Bladder microvascular endothelial cell (primary cell): Measurements from ENCODE around the gene BIRC7. TPM values are rescaled to one million over a fixed set of nuclear protein-coding genes. Genes with fewer than 3 reads are reported as not detected.

ENCODE experiments used
- total RNA-seq: library from RNA; depleted of rRNA; stranded (reverse); fragments of >200 nt; gene quantifications from 2 replicates; pipeline ENCODE4 v1.2.3, GENCODE V29; 2014

The BIRC7 gene, protein sequence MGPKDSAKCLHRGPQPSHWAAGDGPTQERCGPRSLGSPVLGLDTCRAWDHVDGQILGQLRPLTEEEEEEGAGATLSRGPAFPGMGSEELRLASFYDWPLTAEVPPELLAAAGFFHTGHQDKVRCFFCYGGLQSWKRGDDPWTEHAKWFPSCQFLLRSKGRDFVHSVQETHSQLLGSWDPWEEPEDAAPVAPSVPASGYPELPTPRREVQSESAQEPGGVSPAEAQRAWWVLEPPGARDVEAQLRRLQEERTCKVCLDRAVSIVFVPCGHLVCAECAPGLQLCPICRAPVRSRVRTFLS
- total RNA-seq = not detected in 2 replicates

DNA sequence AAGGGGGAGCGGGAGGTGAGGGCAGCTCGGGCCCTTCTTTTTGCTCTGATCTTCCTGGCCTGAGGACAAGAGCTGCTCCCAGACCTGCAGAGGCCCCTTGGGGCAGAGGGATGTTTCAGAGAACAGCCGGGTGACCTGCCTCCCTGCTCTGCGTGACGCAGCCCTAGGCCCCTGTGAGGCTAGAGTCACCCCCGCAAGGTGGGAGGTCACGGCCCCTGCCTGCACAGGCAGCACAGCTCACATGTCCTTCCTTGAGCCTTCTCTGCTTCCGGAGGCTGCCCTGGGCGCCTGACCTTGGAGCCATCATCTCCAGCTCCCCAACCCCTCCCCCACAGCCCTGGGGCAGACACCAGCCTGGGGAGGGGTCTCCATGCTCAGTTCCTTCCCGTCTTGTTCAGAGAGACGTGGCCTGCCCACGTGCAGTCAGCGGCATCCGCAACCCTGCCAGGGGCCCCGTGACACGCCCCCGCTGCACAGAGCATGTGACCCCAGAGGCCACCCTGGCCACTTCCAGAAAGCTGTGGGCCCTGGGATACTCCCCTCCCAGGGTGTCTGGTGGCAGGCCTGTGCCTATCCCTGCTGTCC is at the start of gene BIRC7:
BIRC7 (plus strand) TSS at position 507 of the 585 bp plus-strand sequence. CDS start 192 bp downstream, outside the sequence.

DNA sequence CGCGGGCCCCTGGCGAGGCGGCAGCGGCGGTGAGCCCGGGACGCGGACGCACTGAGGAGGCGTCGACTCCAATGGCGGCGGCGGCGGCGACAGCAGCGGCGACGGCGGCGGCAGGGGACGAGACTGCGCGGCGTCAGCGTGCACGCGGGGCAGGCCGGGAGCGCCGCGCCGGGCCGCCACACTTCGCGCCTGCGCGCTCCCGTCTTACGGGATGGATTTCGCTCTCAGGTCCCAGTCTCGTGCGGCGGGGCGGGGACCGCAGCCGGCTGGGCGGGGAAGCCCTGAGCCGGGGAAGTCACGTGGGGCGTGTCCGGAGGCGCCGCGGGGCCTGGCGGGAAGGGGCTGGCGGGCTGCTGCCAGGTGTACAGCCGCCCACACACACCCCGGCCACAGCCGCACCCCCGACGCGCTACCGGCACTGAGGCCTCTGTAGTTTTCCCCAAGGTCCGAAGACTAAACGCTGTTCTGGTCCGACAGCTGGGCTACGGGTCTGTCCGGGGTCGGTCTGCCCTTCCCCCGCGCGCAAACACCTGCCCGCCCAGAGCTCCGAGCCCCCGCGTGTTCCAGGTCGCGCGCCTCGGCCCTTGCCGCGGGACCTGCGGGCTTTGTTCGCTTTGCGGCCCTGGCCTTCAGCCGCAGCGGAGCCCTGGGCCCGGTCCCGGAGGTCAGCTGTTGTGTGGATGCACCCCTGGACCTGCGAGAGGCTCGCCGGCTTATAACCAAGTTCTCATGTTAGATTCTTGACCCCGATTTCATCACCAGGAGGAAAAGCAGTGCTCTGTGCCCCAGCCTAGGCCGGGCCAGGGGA is 19.5 kb upstream of the BIRC7 start, which contains the start of gene YTHDF1:
YTHDF1 (minus strand) TSS at position 91 of the 808 bp plus-strand sequence. CDS start 239 bp downstream, outside the sequence.

DNA sequence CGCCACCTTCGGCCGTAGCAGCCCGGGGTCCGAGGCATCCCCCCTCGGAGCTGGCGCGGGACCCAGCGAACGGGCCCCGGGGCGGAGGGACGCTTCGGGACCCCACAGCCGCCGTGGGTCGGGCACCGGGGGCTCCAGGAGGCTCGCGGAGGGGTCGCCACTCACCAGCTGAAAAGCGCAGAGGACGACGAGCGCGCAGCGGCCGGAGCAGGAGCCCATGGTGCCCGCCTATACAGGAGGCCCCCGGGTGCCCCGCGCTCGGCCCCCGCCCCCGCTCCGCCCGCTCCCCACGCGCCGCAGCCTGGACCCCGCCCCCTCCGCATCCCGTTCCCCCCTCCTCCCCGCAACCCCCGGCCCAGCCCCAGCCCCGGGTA is 18.5 kb downstream of the BIRC7 start, which contains the start of gene NKAIN4:
NKAIN4 (minus strand) TSS at position 232 of the 374 bp plus-strand sequence; CDS start at position 219, 13 bp downstream.

DNA sequence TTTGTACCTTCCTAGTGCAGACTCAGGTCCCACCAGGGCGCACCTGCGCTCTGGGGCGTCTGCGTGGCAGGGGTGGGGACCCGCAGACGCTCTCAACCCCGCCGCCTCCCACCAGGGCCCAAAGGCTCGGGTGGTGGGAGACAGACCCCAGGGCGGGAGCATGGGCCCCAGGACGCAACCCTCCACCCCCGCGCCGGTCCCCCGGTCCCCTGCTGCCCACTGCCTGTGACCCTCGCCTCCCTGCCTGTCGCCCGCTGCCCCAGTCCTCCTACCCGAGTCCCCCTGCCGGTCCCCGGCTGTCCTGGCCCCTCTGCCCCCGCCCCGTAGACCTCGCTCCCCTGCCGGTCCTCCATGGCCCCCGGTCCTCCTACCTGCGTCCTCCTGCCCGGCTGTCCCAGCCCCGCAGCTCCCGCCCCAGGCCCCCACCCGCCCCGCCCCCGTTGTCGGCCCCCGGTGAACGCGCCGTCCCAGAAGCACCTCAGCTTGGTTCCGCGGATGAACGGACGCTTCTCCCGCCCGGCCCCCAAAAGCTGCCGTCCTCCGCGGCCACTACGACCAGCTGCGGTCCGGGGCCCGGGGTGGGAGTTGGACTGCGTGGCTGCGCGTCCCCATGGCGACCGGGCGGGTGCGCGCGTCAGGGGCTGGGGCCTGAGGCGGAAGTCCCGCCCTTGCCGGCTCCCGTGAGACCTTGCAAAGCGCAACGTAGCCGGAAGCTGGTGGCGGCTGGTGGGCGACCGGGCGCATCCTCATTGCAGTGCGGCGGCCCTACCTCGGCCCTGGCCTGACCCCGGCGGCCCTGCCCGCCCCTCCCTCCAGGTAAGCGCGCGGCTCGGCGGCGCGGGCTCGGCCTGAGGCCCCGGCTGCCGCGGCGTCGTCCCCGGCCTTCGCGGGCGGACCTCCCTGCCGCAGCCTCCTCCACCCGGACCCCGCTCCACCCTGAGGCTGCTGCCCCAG is 36.7 kb downstream of the BIRC7 start, which contains the start of gene ARFGAP1:
ARFGAP1 (plus strand) TSS at position 709 of the 954 bp plus-strand sequence. CDS start 2,768 bp downstream, outside the sequence.

Other genes with a start within 250 kb of the BIRC7 start
- not detected in 2 replicates for gene BHLHE23, start 228.9 kb upstream of the BIRC7 start, total RNA-seq
- gene YTHDF1, start 19.8 kb upstream of the BIRC7 start, total RNA-seq = 15.1 and 28.6 TPM in 2 replicates
- not detected in 2 replicates for gene NKAIN4, start 18.6 kb downstream of the BIRC7 start, total RNA-seq
- 32.7 and 68.0 TPM in 2 replicates for gene ARFGAP1, start 36.9 kb downstream of the BIRC7 start, total RNA-seq
- not detected in 2 replicates for gene COL20A1, start 57.3 kb downstream of the BIRC7 start, total RNA-seq
- 0.06 TPM in 1 of 2 replicates, not detected in the other for gene CHRNA4, start 125.4 kb downstream of the BIRC7 start, total RNA-seq
- gene KCNQ2, start 236.8 kb downstream of the BIRC7 start, total RNA-seq = not detected in 2 replicates